Bone marrow (tissue), 2 donors: ENCODE measurements around the gene KDR.

Source experiments
- DNase-seq, 2 donors: peaks; one replicate each; lab custom pipeline; 2025; lab: John Stamatoyannopoulos, UW

The KDR gene

GRCh38 chr4:55125087-55125721, at the start of gene KDR:
Gene KDR (minus strand): TSS chr4:55125595. CDS start chr4:55125293, 302 bp downstream.
- DNase-seq: no peak

GRCh38 chr4:55173580-55173979, 48.2 kb upstream of the KDR start:
- DNase-seq: no peak

- no peak for DNase-seq
Measured at GRCh38 chr4:55172694-55173287, 47.4 kb upstream of the KDR start.

GRCh38 chr4:55170462-55170861, 45.1 kb upstream of the KDR start:
- DNase-seq: no peak

GRCh38 chr4:55169352-55169961, 44.1 kb upstream of the KDR start:
- no peak for DNase-seq

GRCh38 chr4:55162396-55162795, 37.0 kb upstream of the KDR start:
- DNase-seq: no peak

GRCh38 chr4:55161739-55162138, 36.3 kb upstream of the KDR start:
- no peak for DNase-seq

- DNase-seq: no peak
Measured at GRCh38 chr4:55159851-55160250, 34.5 kb upstream of the KDR start.

GRCh38 chr4:55158957-55159356, 33.6 kb upstream of the KDR start:
- DNase-seq: no peak

- no peak for DNase-seq
Measured at GRCh38 chr4:55157559-55158277, 32.3 kb upstream of the KDR start.

GRCh38 chr4:55154933-55155332, 29.5 kb upstream of the KDR start:
- no peak for DNase-seq

GRCh38 chr4:55154290-55154880, 29.0 kb upstream of the KDR start:
- no peak for DNase-seq

GRCh38 chr4:55143858-55144257, 18.5 kb upstream of the KDR start:
- DNase-seq: no peak

GRCh38 chr4:55138367-55138766, 13.0 kb upstream of the KDR start:
- no peak for DNase-seq

GRCh38 chr4:55136634-55137033, 11.2 kb upstream of the KDR start:
- no peak for DNase-seq

GRCh38 chr4:55133951-55134350, 8.6 kb upstream of the KDR start:
- no peak for DNase-seq

- no peak for DNase-seq
Measured at GRCh38 chr4:55132775-55133174, 7.4 kb upstream of the KDR start.

GRCh38 chr4:55127521-55127920, 2.1 kb upstream of the KDR start:
- no peak for DNase-seq

- DNase-seq: no peak
Measured at GRCh38 chr4:55127053-55127452, 1.7 kb upstream of the KDR start.

- no peak for DNase-seq
Measured at GRCh38 chr4:55125763-55126541, 557 bp upstream of the KDR start.

GRCh38 chr4:55124322-55125076, 896 bp downstream of the KDR start:
- no peak for DNase-seq
